GM23248 (cell line): Measurements from ENCODE around the gene EXOC3L2. TPM values are rescaled to one million over a fixed set of nuclear protein-coding genes. Genes with fewer than 3 reads are reported as not detected.

Experiments
- DNase-seq: peaks from one replicate; pipeline ENCODE4 v3.0.0-alpha.2; 2015
- H2AFZ ChIP-seq: fragments of 200-600 bp; sonication (generic); 2 replicates; pipeline ENCODE4 v1.6.1; 2016; ENCODE audit warnings: antibody characterized with exemption
- H3F3A ChIP-seq: fragments of 200-600 bp; sonication (generic); 2 replicates; pipeline ENCODE4 v1.6.1; 2016; ENCODE audit warnings: mild to moderate bottlenecking, antibody characterized with exemption, mixed run types; ENCODE audit not compliant: insufficient read depth
- H3K27ac ChIP-seq: fragments of 200-600 bp; sonication (generic); 2 replicates; pipeline ENCODE4 v1.5.1; 2016; ENCODE audit warnings: mild to moderate bottlenecking
- H3K27me3 ChIP-seq: fragments of 200-600 bp; sonication (generic); replicated peaks from 2 replicates; pipeline ENCODE4 v1.6.1; 2016; ENCODE audit warnings: mild to moderate bottlenecking; ENCODE audit not compliant: insufficient read depth
- H3K36me3 ChIP-seq: fragments of 200-600 bp; sonication (generic); 2 replicates; pipeline ENCODE4 v1.6.1; 2016; ENCODE audit warnings: low read depth, mild to moderate bottlenecking
- H3K4me1 ChIP-seq: fragments of 200-600 bp; sonication (generic); 2 replicates; pipeline ENCODE4 v1.6.1; 2016; ENCODE audit warnings: mild to moderate bottlenecking; ENCODE audit not compliant: insufficient read depth
- H3K4me2 ChIP-seq: fragments of 200-600 bp; sonication (generic); one replicate; pipeline ENCODE4 v1.6.1; 2016; ENCODE audit warnings: mild to moderate bottlenecking; ENCODE audit not compliant: unreplicated experiment
- H3K4me3 ChIP-seq: fragments of 200-600 bp; sonication (generic); 2 replicates; pipeline ENCODE4 v1.5.1; 2016; ENCODE audit warnings: mild to moderate bottlenecking
- H3K79me2 ChIP-seq: fragments of 200-600 bp; sonication (generic); 2 replicates; pipeline ENCODE4 v1.6.1; 2016; ENCODE audit warnings: mild to moderate bottlenecking; ENCODE audit not compliant: insufficient read depth
- H3K9ac ChIP-seq: fragments of 200-600 bp; sonication (generic); 2 replicates; pipeline ENCODE4 v1.6.1; 2016; ENCODE audit warnings: mild to moderate bottlenecking
- H3K9me2 ChIP-seq: fragments of 200-600 bp; sonication (generic); 2 replicates; pipeline ENCODE4 v1.6.1; 2016; ENCODE audit warnings: mixed run types, mild to moderate bottlenecking, moderate library complexity; ENCODE audit not compliant: insufficient read depth
- H3K9me3 ChIP-seq: fragments of 200-600 bp; sonication (generic); one replicate; pipeline ENCODE4 v1.6.1; 2017; ENCODE audit warnings: low read depth
- H4K20me1 ChIP-seq: fragments of 200-600 bp; sonication (generic); 2 replicates; pipeline ENCODE4 v1.6.0; 2016; ENCODE audit not compliant: insufficient read depth
- EZH2 ChIP-seq: fragments of 200-600 bp; sonication (generic); IDR thresholded peaks from 2 replicates; pipeline ENCODE4 v1.6.1; 2018; ENCODE audit warnings: antibody characterized with exemption, mild to moderate bottlenecking; ENCODE audit not compliant: insufficient read depth, poor library complexity, severe bottlenecking
- EZH2phosphoT487 ChIP-seq: fragments of 200-600 bp; sonication (generic); IDR thresholded peaks from 2 replicates; pipeline ENCODE4 v1.6.1; 2018; ENCODE audit warnings: antibody characterized with exemption, moderate library complexity, mild to moderate bottlenecking, low read depth; ENCODE audit not compliant: insufficient read depth
- WGBS, 2 experiments: methylation state at CpG; one replicate each; pipeline ENCODE4 v1.1.6; 2015 to 2017; ENCODE audit warnings: low lambda C conversion rate in 2 of 2, low coverage in 1 of 2; ENCODE audit errors: missing lambda C conversion rate in 2 of 2; 5-methylcytosine and 5-hydroxymethylcytosine counted together
- in situ Hi-C: fragments of 300-500 bp; cut with MboI; formaldehyde crosslinking; loops from 2 replicates; pipeline ENCODE4 v1.15.0; 2020
- polyA plus RNA-seq: library from polyadenylated mRNA; unstranded; fragments of >200 nt; fragmentation: Nextera tagmentation; extraction: Ambion mirVana; gene quantifications from 2 replicates; pipeline ENCODE4 v1.2.1, GENCODE V29; 2016
- total RNA-seq: library from RNA; depleted of rRNA; stranded (reverse); fragments of >200 nt; shearing (Covaris generic); gene quantifications from 2 replicates; pipeline ENCODE4 v1.2.3, GENCODE V29; 2014

EXOC3L2 gene
- total and polyA plus RNA-seq, 2 experiments from 2014 or later = not detected

DNA sequence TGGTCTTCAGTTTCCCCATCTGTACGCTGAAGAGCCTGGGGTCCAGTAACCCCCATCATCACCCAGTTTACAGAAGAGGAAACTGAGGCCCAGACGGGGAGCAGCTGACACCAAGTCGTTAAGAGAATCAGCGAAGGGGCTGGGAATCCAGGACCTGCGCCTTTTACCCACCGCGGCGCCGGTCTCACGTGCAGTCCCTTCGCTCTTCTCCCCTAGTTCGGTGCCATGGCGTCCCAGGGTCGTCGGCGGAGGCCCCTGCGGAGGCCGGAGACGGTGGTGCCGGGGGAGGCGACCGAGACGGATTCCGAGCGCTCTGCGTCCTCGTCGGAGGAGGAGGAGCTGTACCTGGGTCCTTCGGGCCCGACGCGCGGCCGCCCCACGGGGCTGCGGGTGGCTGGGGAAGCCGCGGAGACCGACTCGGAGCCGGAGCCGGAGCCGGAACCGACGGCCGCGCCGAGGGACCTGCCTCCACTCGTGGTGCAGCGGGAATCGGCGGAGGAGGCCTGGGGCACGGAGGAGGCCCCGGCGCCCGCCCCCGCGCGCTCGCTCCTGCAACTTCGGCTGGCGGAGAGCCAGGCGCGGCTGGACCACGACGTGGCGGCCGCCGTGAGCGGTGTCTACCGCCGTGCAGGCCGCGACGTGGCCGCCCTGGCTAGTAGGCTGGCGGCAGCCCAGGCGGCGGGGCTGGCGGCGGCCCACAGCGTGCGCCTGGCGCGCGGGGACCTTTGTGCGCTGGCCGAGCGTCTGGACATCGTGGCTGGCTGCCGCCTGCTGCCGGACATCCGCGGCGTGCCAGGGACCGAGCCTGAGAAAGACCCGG is 65.9 kb downstream of the EXOC3L2 start:
- H3K79me2 ChIP-seq = peaks cover 28% of the 10 kb centered on the region
- H3K4me3 ChIP-seq = peak overlapping the region; percentile 90
- H3F3A ChIP-seq = peaks cover 14% of the 10 kb centered on the region; the same call in 1 of the 2 replicates
- H4K20me1 ChIP-seq = no peaks in the 10 kb centered on the region
- H3K4me2 ChIP-seq = peak overlapping the region; percentile 85
- no peaks in the 10 kb centered on the region for H3K9me2 ChIP-seq
- H3K36me3 ChIP-seq = no peaks in the 10 kb centered on the region
- 1 to 2% methylated on average over 80 to 96 of the region's 97 CpGs for WGBS, 2 experiments
- in situ Hi-C loops = no loop called here
- peak; percentile 81 for DNase-seq
- 0 out of 2 replicates have a peak, but pooled peaks cover 13% of the 10 kb centered on the region for H3K4me1 ChIP-seq
- TF ChIP-seq EZH2phosphoT487 (no peak), EZH2 (no peak)
- H3K9me3 ChIP-seq = no peaks in the 10 kb centered on the region
- peak overlapping the region; percentile 68 for H2AFZ ChIP-seq
- no peaks in the 10 kb centered on the region for H3K27me3 ChIP-seq
- H3K9ac ChIP-seq = peak overlapping the region; percentile 94
- H3K27ac ChIP-seq = peak overlapping the region; percentile 88

DNA sequence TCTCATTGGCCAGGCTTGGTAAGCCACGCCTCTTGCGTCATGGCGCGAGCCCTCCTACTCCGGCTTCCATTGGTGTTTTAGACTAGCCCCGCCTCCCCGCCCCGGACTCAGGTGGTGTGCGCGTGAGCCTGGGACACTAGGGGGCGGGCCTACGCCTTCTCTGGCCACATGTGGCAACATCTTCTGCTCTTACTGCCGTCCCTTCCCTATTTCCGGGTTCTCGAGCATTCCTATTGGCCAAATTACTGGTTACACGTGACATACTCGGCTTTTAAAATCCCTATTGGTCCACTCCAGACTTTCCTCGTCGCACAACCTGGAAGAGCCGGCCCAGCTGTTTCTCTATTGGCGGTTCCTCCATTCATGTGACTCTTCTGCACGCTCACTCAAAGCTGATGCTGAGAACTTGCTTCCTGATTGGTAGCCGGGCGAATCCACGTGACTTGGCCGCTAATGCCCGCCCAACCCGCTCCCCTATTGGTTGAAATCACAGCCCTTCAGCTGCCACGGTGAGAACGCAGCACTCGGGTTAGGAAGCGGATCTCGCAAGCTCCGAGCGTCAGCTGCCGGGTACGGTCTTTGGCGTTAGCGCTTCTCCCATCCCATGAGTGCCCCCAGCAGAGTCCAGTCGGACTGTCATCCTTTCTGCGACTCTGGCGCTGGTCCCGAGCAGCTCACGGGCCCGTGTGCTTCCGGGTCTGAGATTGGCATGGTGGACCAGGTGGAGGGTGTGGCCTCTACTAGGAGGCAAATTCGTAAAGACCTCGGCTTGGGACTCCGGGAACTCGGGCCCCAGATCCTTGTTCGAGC is 66.7 kb downstream of the EXOC3L2 start, which contains the start of gene BLOC1S3:
Gene BLOC1S3 (plus strand): TSS at position 523 of the 810 bp plus-strand sequence. CDS start 513 bp downstream, outside the sequence.
- Histone ChIP-seq H3K4me2 (peak within 1 kb of the TSS; percentile 87), H3K4me3 (peak within 1 kb of the TSS; percentile 90), H3K9me2 (no peaks in the 10 kb centered on the region), H4K20me1 (no peaks in the 10 kb centered on the region), H3K36me3 (no peaks in the 10 kb centered on the region), H3K27me3 (no peaks in the 10 kb centered on the region), H3K79me2 (peaks cover 28% of the 10 kb centered on the region), H3K9me3 (no peaks in the 10 kb centered on the region), H3K27ac (peak within 1 kb of the TSS; percentile 100), H3K9ac (peak within 1 kb of the TSS; percentile 97), H3K4me1 (0 out of 2 replicates have a peak, but pooled peaks cover 13% of the 10 kb centered on the region), H2AFZ (peak within 1 kb of the TSS; percentile 68), H3F3A (peaks cover 14% of the 10 kb centered on the region; the same call in 1 of the 2 replicates)
- in situ Hi-C loops = no loop called here
- TF ChIP-seq EZH2phosphoT487 (no peak), EZH2 (no peak)
- WGBS, 2 experiments = 1% methylated on average over 46 to 50 of the region's 51 CpGs
- DNase-seq = peak; percentile 100

- Histone ChIP-seq H3F3A (peaks cover 14% of the 10 kb centered on the region; the same call in 1 of the 2 replicates), H3K27me3 (no peaks in the 10 kb centered on the region), H4K20me1 (no peaks in the 10 kb centered on the region), H3K9me3 (no peaks in the 10 kb centered on the region), H3K79me2 (peaks cover 28% of the 10 kb centered on the region), H3K9ac (peak within 1 kb of the TSS; percentile 97), H3K4me1 (0 out of 2 replicates have a peak, but pooled peaks cover 13% of the 10 kb centered on the region), H3K9me2 (no peaks in the 10 kb centered on the region), H3K4me2 (peak within 1 kb of the TSS; percentile 87), H3K4me3 (peak within 1 kb of the TSS; percentile 90), H3K36me3 (no peaks in the 10 kb centered on the region), H3K27ac (peak within 1 kb of the TSS; percentile 100), H2AFZ (peak within 1 kb of the TSS; percentile 68)
- 1 to 2% methylated on average over 36 of the region's 36 CpGs for WGBS, 2 experiments
- DNase-seq = peak; percentile 97
- TF ChIP-seq EZH2 (no peak), EZH2phosphoT487 (no peak)
- in situ Hi-C loops = no loop called here
These were observed 67.4 kb downstream of the EXOC3L2 start, which contains the start of gene TRAPPC6A for GRCh38 chr19:45177817-45178261. Gene TRAPPC6A, minus strand, starts transcription at chr19:45178237. Its CDS starts 19 bp downstream, at chr19:45178218.
